SH-SY5Y (cell line): ENCODE measurements around the gene NRP1.

ENCODE experiments used
- GATA2 ChIP-seq: IDR thresholded peaks from 2 replicates; pipeline ENCODE4 v1.6.1; 2011; ENCODE audit warnings: mild to moderate bottlenecking, low read depth, low read length
- GATA3 ChIP-seq: IDR thresholded peaks from 2 replicates; pipeline ENCODE4 v1.6.1; 2011; ENCODE audit warnings: low read depth, mild to moderate bottlenecking, low read length, moderate library complexity

DNA sequence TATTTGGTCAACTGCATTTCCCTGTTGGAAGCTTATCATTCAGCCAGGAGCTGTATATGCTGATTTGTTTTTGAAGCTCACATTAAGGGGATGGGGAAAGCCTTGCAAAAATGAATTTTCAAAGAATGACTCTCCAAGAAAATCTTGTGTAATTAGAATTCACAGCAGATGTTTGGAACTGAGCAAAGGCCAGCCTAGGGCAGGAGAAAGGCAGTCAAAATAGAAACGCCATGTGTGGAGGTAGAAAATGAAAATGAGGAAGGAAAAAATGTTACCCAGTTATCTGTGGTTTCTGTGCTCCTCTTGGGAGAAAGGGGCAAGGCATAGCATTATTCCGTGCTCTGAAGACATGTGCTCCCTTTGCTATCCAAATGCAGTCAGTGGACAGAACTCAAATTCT is 93.5 kb downstream of the NRP1 start:
- TF ChIP-seq GATA2 (no peak), GATA3 (no peak)
